ENCODE results near the gene CTTN.

The CTTN gene

DNA sequence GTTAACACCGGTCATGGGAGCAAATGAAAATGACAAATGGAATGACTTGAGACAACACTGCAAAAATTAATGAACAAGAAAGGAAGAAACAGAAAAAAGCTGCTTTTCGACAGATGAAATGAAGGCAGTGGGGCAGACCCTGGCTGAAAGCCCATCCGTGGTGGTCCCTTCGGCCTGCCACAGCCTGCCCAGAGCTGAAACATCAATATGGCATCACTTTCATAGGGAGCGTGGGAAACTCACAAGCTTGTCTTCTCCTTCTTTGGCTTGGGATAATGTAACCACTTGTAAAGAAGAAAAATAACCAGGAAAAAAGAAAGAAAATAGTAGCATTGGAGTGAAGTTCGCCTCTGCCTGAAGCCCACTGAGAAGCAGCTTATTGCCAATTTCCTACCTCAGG, 78.8 kb downstream of the CTTN start:
- Histone ChIP-seq H3K4me2 (ENCODE audit: low read length) (no peak overlapping the region), H3K27me3 (ENCODE audit: insufficient read depth, low read length) (no peaks in the 10 kb centered on the region), H3K9ac (ENCODE audit: low read length) (no peak overlapping the region), H3K9me2 (ENCODE audit: low read depth, low read length) (no peaks in the 10 kb centered on the region), H4K20me1 (ENCODE audit: insufficient read depth, low read length) (no peaks in the 10 kb centered on the region), H3F3A (ENCODE audit: insufficient read depth, low read length) (no peaks in the 10 kb centered on the region), H3K4me1 (ENCODE audit: insufficient read depth, low read length, severe bottlenecking) (no peaks in the 10 kb centered on the region), H3K79me2 (ENCODE audit: insufficient read depth, low read length) (no peaks in the 10 kb centered on the region), H3K4me3 (ENCODE audit: low read depth, low read length, poor library complexity, severe bottlenecking) (no peak overlapping the region), H3K36me3 (ENCODE audit: insufficient read depth, low read length) (no peaks in the 10 kb centered on the region), H3K9me3 (ENCODE audit: low read length) (no peaks in the 10 kb centered on the region), H3K27ac (ENCODE audit: low read depth, low read length, poor library complexity, severe bottlenecking) (no peak overlapping the region), H2AFZ (ENCODE audit: low read length) (no peak overlapping the region)
- TF ChIP-seq, protein P1, sequence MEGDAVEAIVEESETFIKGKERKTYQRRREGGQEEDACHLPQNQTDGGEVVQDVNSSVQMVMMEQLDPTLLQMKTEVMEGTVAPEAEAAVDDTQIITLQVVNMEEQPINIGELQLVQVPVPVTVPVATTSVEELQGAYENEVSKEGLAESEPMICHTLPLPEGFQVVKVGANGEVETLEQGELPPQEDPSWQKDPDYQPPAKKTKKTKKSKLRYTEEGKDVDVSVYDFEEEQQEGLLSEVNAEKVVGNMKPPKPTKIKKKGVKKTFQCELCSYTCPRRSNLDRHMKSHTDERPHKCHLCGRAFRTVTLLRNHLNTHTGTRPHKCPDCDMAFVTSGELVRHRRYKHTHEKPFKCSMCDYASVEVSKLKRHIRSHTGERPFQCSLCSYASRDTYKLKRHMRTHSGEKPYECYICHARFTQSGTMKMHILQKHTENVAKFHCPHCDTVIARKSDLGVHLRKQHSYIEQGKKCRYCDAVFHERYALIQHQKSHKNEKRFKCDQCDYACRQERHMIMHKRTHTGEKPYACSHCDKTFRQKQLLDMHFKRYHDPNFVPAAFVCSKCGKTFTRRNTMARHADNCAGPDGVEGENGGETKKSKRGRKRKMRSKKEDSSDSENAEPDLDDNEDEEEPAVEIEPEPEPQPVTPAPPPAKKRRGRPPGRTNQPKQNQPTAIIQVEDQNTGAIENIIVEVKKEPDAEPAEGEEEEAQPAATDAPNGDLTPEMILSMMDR (IDR thresholded peaks at IDR 0.05; ENCODE audit: low read length), result no peak
- TF ChIP-seq EZH2 (IDR thresholded peaks at IDR 0.05; ENCODE audit: borderline replicate concordance, low read length), result no peak

DNA sequence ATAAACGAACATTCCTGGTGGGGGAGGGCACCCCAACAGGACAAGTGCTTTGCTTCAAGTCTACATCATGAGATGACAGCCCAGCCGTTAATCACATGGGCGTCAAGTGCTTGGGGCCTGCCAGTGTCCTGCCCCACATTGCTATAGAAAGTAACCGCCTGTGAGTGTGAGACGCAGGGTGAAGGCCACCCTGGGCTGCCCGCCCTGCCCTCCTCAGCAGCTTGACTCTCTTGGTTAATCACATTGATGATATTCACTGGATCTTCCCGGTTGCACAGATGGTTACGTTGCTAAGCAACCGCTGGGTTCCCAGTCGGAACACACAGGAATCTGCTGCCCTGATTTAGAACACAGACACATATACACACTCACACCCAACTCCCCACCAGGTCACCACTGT, 79.3 kb downstream of the CTTN start:
- H3K4me3 ChIP-seq (ENCODE audit: low read depth, low read length, poor library complexity, severe bottlenecking), result no peak overlapping the region
- no peak overlapping the region for H3K27ac ChIP-seq (ENCODE audit: low read depth, low read length, poor library complexity, severe bottlenecking)
- no peaks in the 10 kb centered on the region for H3K4me1 ChIP-seq (ENCODE audit: insufficient read depth, low read length, severe bottlenecking)
- TF ChIP-seq, protein P1 (IDR thresholded peaks at IDR 0.05; ENCODE audit: low read length), result no peak
- TF ChIP-seq EZH2 (IDR thresholded peaks at IDR 0.05; ENCODE audit: borderline replicate concordance, low read length), result no peak
- H3K27me3 ChIP-seq (ENCODE audit: insufficient read depth, low read length), result no peaks in the 10 kb centered on the region
- H2AFZ ChIP-seq (ENCODE audit: low read length), result no peak overlapping the region
- no peak overlapping the region for H3K4me2 ChIP-seq (ENCODE audit: low read length)
- no peaks in the 10 kb centered on the region for H3F3A ChIP-seq (ENCODE audit: insufficient read depth, low read length)
- H3K9me3 ChIP-seq (ENCODE audit: low read length), result no peaks in the 10 kb centered on the region
- H3K9me2 ChIP-seq (ENCODE audit: low read depth, low read length), result no peaks in the 10 kb centered on the region
- H3K79me2 ChIP-seq (ENCODE audit: insufficient read depth, low read length), result no peaks in the 10 kb centered on the region
- H3K9ac ChIP-seq (ENCODE audit: low read length), result no peak overlapping the region
- no peaks in the 10 kb centered on the region for H4K20me1 ChIP-seq (ENCODE audit: insufficient read depth, low read length)
- H3K36me3 ChIP-seq (ENCODE audit: insufficient read depth, low read length), result no peaks in the 10 kb centered on the region

DNA sequence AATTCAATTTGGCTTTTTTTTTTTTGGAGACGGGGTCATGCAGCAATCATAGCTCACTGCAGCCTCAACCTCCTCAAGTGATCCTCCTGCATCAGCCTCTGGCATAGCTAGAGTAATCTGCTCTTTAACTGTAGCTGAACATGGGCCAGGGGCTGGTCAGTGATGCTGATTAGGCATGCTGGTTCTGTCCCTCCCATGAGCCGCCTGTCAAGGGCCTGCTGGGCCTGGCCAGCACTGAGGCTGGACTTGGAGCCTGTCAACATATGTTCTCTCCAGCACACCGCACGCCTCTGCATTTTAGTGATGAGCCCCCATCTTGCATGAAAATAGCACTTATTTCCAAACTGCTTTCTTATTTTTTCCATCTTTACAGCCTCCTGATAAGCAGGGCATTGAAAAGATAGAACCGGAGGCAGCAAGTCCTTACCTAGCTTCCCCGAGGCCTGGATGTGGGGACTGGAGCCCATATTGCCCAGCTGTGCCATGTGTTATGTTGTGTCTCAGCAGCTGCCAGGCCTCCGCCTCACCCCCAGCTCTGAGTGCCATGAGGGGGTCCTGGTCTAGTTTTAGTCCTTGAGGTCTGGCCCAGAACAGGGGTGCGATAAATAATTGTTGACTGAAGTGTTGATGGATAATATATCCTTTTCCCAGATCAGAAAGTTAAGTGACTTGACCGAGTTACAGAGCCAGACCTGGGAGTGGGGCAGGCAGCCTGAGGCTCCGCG, 80.0 kb downstream of the CTTN start:
- no peak overlapping the region for H3K9ac ChIP-seq (ENCODE audit: low read length)
- H3K9me3 ChIP-seq (ENCODE audit: low read length), result no peaks in the 10 kb centered on the region
- TF ChIP-seq, protein P1 (IDR thresholded peaks at IDR 0.05; ENCODE audit: low read length), result no peak
- no peak for TF ChIP-seq EZH2 (IDR thresholded peaks at IDR 0.05; ENCODE audit: borderline replicate concordance, low read length)
- H3K27me3 ChIP-seq (ENCODE audit: insufficient read depth, low read length), result no peaks in the 10 kb centered on the region
- H3K4me2 ChIP-seq (ENCODE audit: low read length), result no peak overlapping the region
- H3K4me1 ChIP-seq (ENCODE audit: insufficient read depth, low read length, severe bottlenecking), result no peaks in the 10 kb centered on the region
- H3K4me3 ChIP-seq (ENCODE audit: low read depth, low read length, poor library complexity, severe bottlenecking), result no peak overlapping the region
- H3K27ac ChIP-seq (ENCODE audit: low read depth, low read length, poor library complexity, severe bottlenecking), result no peak overlapping the region
- H3K36me3 ChIP-seq (ENCODE audit: insufficient read depth, low read length), result no peaks in the 10 kb centered on the region
- no peaks in the 10 kb centered on the region for H4K20me1 ChIP-seq (ENCODE audit: insufficient read depth, low read length)
- H3K79me2 ChIP-seq (ENCODE audit: insufficient read depth, low read length), result no peaks in the 10 kb centered on the region
- no peaks in the 10 kb centered on the region for H3F3A ChIP-seq (ENCODE audit: insufficient read depth, low read length)
- H3K9me2 ChIP-seq (ENCODE audit: low read depth, low read length), result no peaks in the 10 kb centered on the region
- no peak overlapping the region for H2AFZ ChIP-seq (ENCODE audit: low read length)

All from OCI-LY1 (cell line).